Panc1 (cell line): Measurements from ENCODE around the gene ZMAT3.

Source experiments
- TCF7L2 ChIP-seq: IDR thresholded peaks from 2 replicates; pipeline ENCODE4 v1.6.1; 2011; ENCODE audit warnings: mild to moderate bottlenecking, low read depth, low read length, inconsistent platforms
- TF ChIP-seq, protein P1 (sequence below): fragments of 450-650 bp; IDR thresholded peaks from 2 replicates; pipeline ENCODE4 v1.5.1; 2017; ENCODE audit warnings: mild to moderate bottlenecking

DNA sequence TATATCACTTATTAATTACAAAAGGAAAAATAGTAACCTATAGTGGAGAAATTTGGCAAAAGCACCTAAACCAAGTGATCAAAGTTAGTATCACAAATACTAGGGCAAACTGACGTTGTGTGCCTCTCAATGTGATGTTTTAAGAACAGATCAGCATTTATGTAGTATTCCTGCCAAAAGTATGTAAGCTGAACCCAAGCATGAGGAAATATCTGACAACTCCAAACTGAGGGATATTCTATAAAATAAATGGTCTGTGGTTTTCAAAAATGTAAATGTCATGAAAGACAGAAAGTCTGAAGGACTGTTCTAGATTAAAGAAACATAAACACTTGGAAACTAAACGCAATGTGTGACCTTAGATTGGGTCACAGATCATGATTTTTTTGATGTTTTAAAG lies 42.3 kb upstream of the ZMAT3 start:
- TF ChIP-seq, protein P1, sequence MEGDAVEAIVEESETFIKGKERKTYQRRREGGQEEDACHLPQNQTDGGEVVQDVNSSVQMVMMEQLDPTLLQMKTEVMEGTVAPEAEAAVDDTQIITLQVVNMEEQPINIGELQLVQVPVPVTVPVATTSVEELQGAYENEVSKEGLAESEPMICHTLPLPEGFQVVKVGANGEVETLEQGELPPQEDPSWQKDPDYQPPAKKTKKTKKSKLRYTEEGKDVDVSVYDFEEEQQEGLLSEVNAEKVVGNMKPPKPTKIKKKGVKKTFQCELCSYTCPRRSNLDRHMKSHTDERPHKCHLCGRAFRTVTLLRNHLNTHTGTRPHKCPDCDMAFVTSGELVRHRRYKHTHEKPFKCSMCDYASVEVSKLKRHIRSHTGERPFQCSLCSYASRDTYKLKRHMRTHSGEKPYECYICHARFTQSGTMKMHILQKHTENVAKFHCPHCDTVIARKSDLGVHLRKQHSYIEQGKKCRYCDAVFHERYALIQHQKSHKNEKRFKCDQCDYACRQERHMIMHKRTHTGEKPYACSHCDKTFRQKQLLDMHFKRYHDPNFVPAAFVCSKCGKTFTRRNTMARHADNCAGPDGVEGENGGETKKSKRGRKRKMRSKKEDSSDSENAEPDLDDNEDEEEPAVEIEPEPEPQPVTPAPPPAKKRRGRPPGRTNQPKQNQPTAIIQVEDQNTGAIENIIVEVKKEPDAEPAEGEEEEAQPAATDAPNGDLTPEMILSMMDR, result no peak
- no peak for TF ChIP-seq TCF7L2
